NB4 (cell line): ENCODE results near the gene GPX1.

ENCODE experiments used
- MYC ChIP-seq: IDR thresholded peaks from 2 replicates; pipeline ENCODE4 v1.6.1; 2011; ENCODE audit warnings: low read depth, low read length
- POLR2A ChIP-seq: IDR thresholded peaks from 2 replicates; pipeline ENCODE4 v1.6.1; 2011; ENCODE audit warnings: mild to moderate bottlenecking; ENCODE audit not compliant: insufficient read length; ENCODE audit errors: extremely low read depth
- TF ChIP-seq, protein P1 (sequence below): IDR thresholded peaks from one replicate; pipeline ENCODE4 v1.5.1; 2012; ENCODE audit warnings: low read depth, low read length
- TF ChIP-seq, protein P2 (sequence below): IDR thresholded peaks from 2 replicates; pipeline ENCODE4 v1.6.1; 2011; ENCODE audit warnings: low read depth, low read length

GRCh38 chr3:49406571-49407565 lies 48.7 kb upstream of the GPX1 start:
- TF ChIP-seq POLR2A (no peak), MYC (no peak)
- TF ChIP-seq, protein P1, sequence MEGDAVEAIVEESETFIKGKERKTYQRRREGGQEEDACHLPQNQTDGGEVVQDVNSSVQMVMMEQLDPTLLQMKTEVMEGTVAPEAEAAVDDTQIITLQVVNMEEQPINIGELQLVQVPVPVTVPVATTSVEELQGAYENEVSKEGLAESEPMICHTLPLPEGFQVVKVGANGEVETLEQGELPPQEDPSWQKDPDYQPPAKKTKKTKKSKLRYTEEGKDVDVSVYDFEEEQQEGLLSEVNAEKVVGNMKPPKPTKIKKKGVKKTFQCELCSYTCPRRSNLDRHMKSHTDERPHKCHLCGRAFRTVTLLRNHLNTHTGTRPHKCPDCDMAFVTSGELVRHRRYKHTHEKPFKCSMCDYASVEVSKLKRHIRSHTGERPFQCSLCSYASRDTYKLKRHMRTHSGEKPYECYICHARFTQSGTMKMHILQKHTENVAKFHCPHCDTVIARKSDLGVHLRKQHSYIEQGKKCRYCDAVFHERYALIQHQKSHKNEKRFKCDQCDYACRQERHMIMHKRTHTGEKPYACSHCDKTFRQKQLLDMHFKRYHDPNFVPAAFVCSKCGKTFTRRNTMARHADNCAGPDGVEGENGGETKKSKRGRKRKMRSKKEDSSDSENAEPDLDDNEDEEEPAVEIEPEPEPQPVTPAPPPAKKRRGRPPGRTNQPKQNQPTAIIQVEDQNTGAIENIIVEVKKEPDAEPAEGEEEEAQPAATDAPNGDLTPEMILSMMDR, result no peak
- TF ChIP-seq, protein P2, sequence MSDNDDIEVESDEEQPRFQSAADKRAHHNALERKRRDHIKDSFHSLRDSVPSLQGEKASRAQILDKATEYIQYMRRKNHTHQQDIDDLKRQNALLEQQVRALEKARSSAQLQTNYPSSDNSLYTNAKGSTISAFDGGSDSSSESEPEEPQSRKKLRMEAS, result no peak
